K562 (cell line): Measurements from ENCODE around the gene ZNF174. TPM values are rescaled to one million over a fixed set of nuclear protein-coding genes. Genes with fewer than 3 reads are reported as not detected.

Source experiments
- CHD4 ChIP-seq: fragments of 200-600 bp; sonication (generic); IDR thresholded peaks from 3 replicates; pipeline ENCODE4 v1.6.1; 2012; ENCODE audit warnings: low read depth, mild to moderate bottlenecking, mixed read lengths, low read length, inconsistent platforms; ENCODE audit not compliant: insufficient read depth, insufficient replicate concordance, poor library complexity, severe bottlenecking
- CREB1 ChIP-seq, 2 experiments: sonication (generic) in 1 of 2; formaldehyde crosslinking in 1 of 2; IDR thresholded peaks; 2 replicates each; pipeline versions ENCODE4 v1.6.1 to v1.8.0; 2012 to 2022; ENCODE audit warnings: inconsistent platforms in 1 of 2, mild to moderate bottlenecking in 1 of 2, missing genetic modification reagents in 1 of 2, moderate library complexity in 1 of 2
- DMBX1 ChIP-seq: fragments of 250-450 bp; sonication (Bioruptor Pico); IDR thresholded peaks from 2 replicates; pipeline ENCODE4 v1.8.0; 2022; ENCODE audit warnings: inconsistent platforms, mild to moderate bottlenecking, moderate library complexity, borderline replicate concordance
- EGR1 ChIP-seq: fragments of 450-650 bp; conservative IDR thresholded peaks from 2 replicates; pipeline ENCODE4 v1.6.1; 2017; ENCODE audit warnings: mild to moderate bottlenecking
- GTF2A2 ChIP-seq: IDR thresholded peaks from 2 replicates; pipeline ENCODE4 v1.6.1; 2016; ENCODE audit warnings: mild to moderate bottlenecking, missing genetic modification characterization, missing compliant biosample characterization
- KDM1A ChIP-seq, 2 experiments: fragments of 450-650 bp; IDR thresholded peaks; 2 replicates each; pipeline ENCODE4 v1.6.1; 2016; ENCODE audit warnings: mild to moderate bottlenecking in 2 of 2
- KLF6 ChIP-seq: fragments of 250-450 bp; sonication (Bioruptor Pico); IDR thresholded peaks from 2 replicates; pipeline ENCODE4 v1.4.0; 2020; ENCODE audit warnings: mild to moderate bottlenecking, moderate library complexity, borderline replicate concordance
- MIER1 ChIP-seq: fragments of 450-650 bp; IDR thresholded peaks from 2 replicates; pipeline ENCODE4 v1.6.1; 2016; ENCODE audit warnings: antibody characterized with exemption, mild to moderate bottlenecking, low read depth
- MTA1 ChIP-seq: fragments of 450-650 bp; IDR thresholded peaks from 2 replicates; pipeline ENCODE4 v1.6.1; 2017; ENCODE audit warnings: borderline replicate concordance
- MTA3 ChIP-seq: fragments of 450-650 bp; formaldehyde crosslinking; IDR thresholded peaks from 2 replicates; pipeline ENCODE4 v1.6.1; 2017; ENCODE audit warnings: mild to moderate bottlenecking, borderline replicate concordance
- PHF21A ChIP-seq: fragments of 450-650 bp; IDR thresholded peaks from 2 replicates; pipeline ENCODE4 v1.6.1; 2017; ENCODE audit warnings: low read depth, borderline replicate concordance
- POU5F1 ChIP-seq: fragments of 150-350 bp; IDR thresholded peaks from 2 replicates; pipeline ENCODE4 v1.6.1; 2014; ENCODE audit warnings: borderline replicate concordance, low read length, low read depth, mild to moderate bottlenecking; ENCODE audit not compliant: partially characterized antibody
- RHOXF2B ChIP-seq: fragments of 250-450 bp; sonication (Bioruptor Pico); conservative IDR thresholded peaks from 2 replicates; pipeline ENCODE4 v1.5.1; 2021
- SAFB2 ChIP-seq: fragments of 200-400 bp; formaldehyde crosslinking; IDR thresholded peaks from 2 replicates; pipeline ENCODE4 v1.6.1; 2018; ENCODE audit warnings: borderline replicate concordance, low read length, low read depth, moderate library complexity; ENCODE audit not compliant: severe bottlenecking
- SOX6 ChIP-seq: fragments of 450-650 bp; IDR thresholded peaks from 2 replicates; pipeline ENCODE4 v1.6.1; 2014; ENCODE audit warnings: mild to moderate bottlenecking
- TBL1XR1 ChIP-seq, 2 experiments: IDR thresholded peaks; 2 replicates each; pipeline ENCODE4 v1.6.1; 2012; ENCODE audit warnings: improper control_type of control experiment in 2 of 2, low read length in 2 of 2, mild to moderate bottlenecking in 1 of 2
- TEAD4 ChIP-seq, 2 experiments: sonication (generic) in 1 of 2; formaldehyde crosslinking in 1 of 2; IDR thresholded peaks; 2 replicates each; pipeline versions ENCODE4 v1.6.1 to v1.8.0; 2012 to 2022; ENCODE audit warnings: borderline replicate concordance in 1 of 2, inconsistent platforms in 1 of 2, low read length in 1 of 2, mild to moderate bottlenecking in 1 of 2, missing genetic modification reagents in 1 of 2
- XRCC4 ChIP-seq: IDR thresholded peaks from one replicate; pipeline ENCODE4 v1.6.1; 2011; ENCODE audit not compliant: insufficient read depth, insufficient read length; ENCODE audit errors: extremely low read depth
- polyA plus RNA-seq, 8 experiments: library from polyadenylated mRNA; depleted of rRNA in 4 of 8; stranded (reverse) in 5 of 8; unstranded in 3 of 8; fragments of >200 nt; fragmentation: Nextera tagmentation in 2 of 8; fragmentation: Illumina TruSeq in 1 of 8; extraction: Ambion mirVana in 2 of 8; extraction: Trizol in 1 of 8; gene quantifications; 2 replicates each; pipeline versions ENCODE4 v1.2.1 to v1.2.3, GENCODE V29; 2011 to 2014; ENCODE audit warnings: inconsistent platforms in 1 of 8, missing spikeins in 1 of 8
- total RNA-seq, 7 experiments: library from RNA; depleted of rRNA in 6 of 7; stranded (reverse); fragments of >200 nt in 6 of 7; fragmentation: Illumina TruSeq in 2 of 7; extraction: Trizol in 2 of 7; gene quantifications; 2 replicates each; pipeline versions ENCODE4 v1.2.1 to v1.2.3, GENCODE V29; 2011 to 2021; ENCODE audit warnings: low replicate concordance in 1 of 7
- TF ChIP-seq, protein P1 (sequence below): fragments of 450-650 bp; IDR thresholded peaks from 2 replicates; pipeline ENCODE4 v1.6.1; 2016; ENCODE audit warnings: missing biosample characterization, missing genetic modification characterization
- TF ChIP-seq, protein P2 (sequence below), 2 experiments: fragments of 250-450 bp in 1 of 2; fragments of 450-650 bp in 1 of 2; sonication (Bioruptor Pico) in 1 of 2; IDR thresholded peaks; 2 replicates each; pipeline versions ENCODE4 v1.6.1 to v1.8.0; 2016 to 2021; ENCODE audit warnings: mild to moderate bottlenecking in 2 of 2, moderate library complexity in 2 of 2, missing compliant biosample characterization in 1 of 2, missing genetic modification characterization in 1 of 2

Gene ZNF174
- total and polyA plus RNA-seq, 9 of the 15 experiments (the other 6 are each of a cell fraction or from before 2014, with no cell fraction given), result 5.1 to 19.1 (median 12.5) TPM

GRCh38 chr16:3383045-3383448 is 18.0 kb upstream of the ZNF174 start (continued):
- no peak for TF ChIP-seq CREB1 (IDR thresholded peaks at IDR 0.05)
- TF ChIP-seq CREB1 (CRISPR knock-in tag; IDR thresholded peaks at IDR 0.05), result no peak
- TF ChIP-seq DMBX1 (CRISPR knock-in tag), result no peak
- TF ChIP-seq KDM1A (IDR thresholded peaks at IDR 0.05), result peak in 1 of 2 experiments; percentile 13; a peak in 1 of 4 replicates
- no peak for TF ChIP-seq XRCC4
- TF ChIP-seq CHD4, result no peak
- 0 out of 2 replicates have a peak, but pooled peaks have one; percentile 24 for TF ChIP-seq MIER1
- TF ChIP-seq MTA3, result peak; percentile 74; the same call in 1 of the 2 replicates
- peak; percentile 61 for TF ChIP-seq TEAD4 (IDR thresholded peaks at IDR 0.05; ENCODE audit: low read length)
- TF ChIP-seq TEAD4 (CRISPR knock-in tag; IDR thresholded peaks at IDR 0.05; ENCODE audit: borderline replicate concordance), result no peak
- no peak for TF ChIP-seq TBL1XR1 (IDR thresholded peaks at IDR 0.05; ENCODE audit: low read length in 2 of 2)
- TF ChIP-seq PHF21A, result no peak
- TF ChIP-seq POU5F1, result no peak
- no peak for TF ChIP-seq KLF6 (CRISPR knock-in tag)
- TF ChIP-seq SAFB2, result no peak
- TF ChIP-seq SOX6, result peak; percentile 79; the same call in 1 of the 2 replicates
- no peak for TF ChIP-seq EGR1
- no peak for TF ChIP-seq RHOXF2B (CRISPR knock-in tag)
- TF ChIP-seq MTA1, result peak; percentile 32; the same call in 1 of the 2 replicates
- TF ChIP-seq, protein P1, sequence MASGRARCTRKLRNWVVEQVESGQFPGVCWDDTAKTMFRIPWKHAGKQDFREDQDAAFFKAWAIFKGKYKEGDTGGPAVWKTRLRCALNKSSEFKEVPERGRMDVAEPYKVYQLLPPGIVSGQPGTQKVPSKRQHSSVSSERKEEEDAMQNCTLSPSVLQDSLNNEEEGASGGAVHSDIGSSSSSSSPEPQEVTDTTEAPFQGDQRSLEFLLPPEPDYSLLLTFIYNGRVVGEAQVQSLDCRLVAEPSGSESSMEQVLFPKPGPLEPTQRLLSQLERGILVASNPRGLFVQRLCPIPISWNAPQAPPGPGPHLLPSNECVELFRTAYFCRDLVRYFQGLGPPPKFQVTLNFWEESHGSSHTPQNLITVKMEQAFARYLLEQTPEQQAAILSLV (tag), result no peak
- TF ChIP-seq, protein P2, sequence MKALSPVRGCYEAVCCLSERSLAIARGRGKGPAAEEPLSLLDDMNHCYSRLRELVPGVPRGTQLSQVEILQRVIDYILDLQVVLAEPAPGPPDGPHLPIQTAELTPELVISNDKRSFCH (CRISPR knock-in tag; IDR thresholded peaks at IDR 0.05), result no peak
- TF ChIP-seq, protein P2 (tag; IDR thresholded peaks at IDR 0.05), result 0 out of 2 replicates have a peak, but pooled peaks have one; percentile 18
- 0 out of 2 replicates have a peak, but pooled peaks have one; percentile 41 for TF ChIP-seq GTF2A2 (tag)
